ENCODE data around the gene PRR7.

Gene PRR7

GRCh38 chr5:177457852-177458681 lies 11.5 kb downstream of the PRR7 start:
- peaks cover 35% of the 10 kb centered on the region for H3K36me3 ChIP-seq (ENCODE audit: control insufficient read depth, insufficient read depth, low read length, severe bottlenecking)
- no peak overlapping the region for H3K4me3 ChIP-seq (ENCODE audit: low read length)
- H3K9ac ChIP-seq (ENCODE audit: low read length) = no peak overlapping the region
- no peak for DNase-seq (ENCODE audit: low read depth)
- no peaks in the 10 kb centered on the region for H3K27me3 ChIP-seq (replicated peaks; ENCODE audit: control insufficient read depth, insufficient read depth, low read length)
- peaks cover 17% of the 10 kb centered on the region for H3K4me1 ChIP-seq (ENCODE audit: control insufficient read depth, insufficient read depth, low read length)
- H3K9me3 ChIP-seq (ENCODE audit: control insufficient read depth, low read length) = no peaks in the 10 kb centered on the region

- Histone ChIP-seq H3K9ac (ENCODE audit: low read length) (no peak overlapping the region), H3K4me1 (ENCODE audit: control insufficient read depth, insufficient read depth, low read length) (peaks cover 16% of the 10 kb centered on the region), H3K4me3 (ENCODE audit: low read length) (no peak overlapping the region), H3K27me3 (replicated peaks; ENCODE audit: control insufficient read depth, insufficient read depth, low read length) (no peaks in the 10 kb centered on the region), H3K9me3 (ENCODE audit: control insufficient read depth, low read length) (no peaks in the 10 kb centered on the region), H3K36me3 (ENCODE audit: control insufficient read depth, insufficient read depth, low read length, severe bottlenecking) (peaks cover 42% of the 10 kb centered on the region)
- DNase-seq (ENCODE audit: low read depth) = no peak
Measured at GRCh38 chr5:177458912-177459350, 12.3 kb downstream of the PRR7 start.

- H3K9me3 ChIP-seq (ENCODE audit: control insufficient read depth, low read length) = no peaks in the 10 kb centered on the region
- H3K27me3 ChIP-seq (replicated peaks; ENCODE audit: control insufficient read depth, insufficient read depth, low read length) = no peaks in the 10 kb centered on the region
- DNase-seq (ENCODE audit: low read depth) = no peak
- H3K4me3 ChIP-seq (ENCODE audit: low read length) = no peak overlapping the region
- H3K9ac ChIP-seq (ENCODE audit: low read length) = no peak overlapping the region
- peaks cover 13% of the 10 kb centered on the region for H3K4me1 ChIP-seq (ENCODE audit: control insufficient read depth, insufficient read depth, low read length)
- peaks cover 42% of the 10 kb centered on the region for H3K36me3 ChIP-seq (ENCODE audit: control insufficient read depth, insufficient read depth, low read length, severe bottlenecking)
Measured at GRCh38 chr5:177459357-177459756, 12.7 kb downstream of the PRR7 start.

GRCh38 chr5:177459819-177460628 lies 13.4 kb downstream of the PRR7 start:
- no peak overlapping the region for H3K9ac ChIP-seq (ENCODE audit: low read length)
- H3K4me1 ChIP-seq (ENCODE audit: control insufficient read depth, insufficient read depth, low read length) = peaks cover 13% of the 10 kb centered on the region
- no peaks in the 10 kb centered on the region for H3K27me3 ChIP-seq (replicated peaks; ENCODE audit: control insufficient read depth, insufficient read depth, low read length)
- peaks cover 43% of the 10 kb centered on the region for H3K36me3 ChIP-seq (ENCODE audit: control insufficient read depth, insufficient read depth, low read length, severe bottlenecking)
- H3K4me3 ChIP-seq (ENCODE audit: low read length) = no peak overlapping the region
- no peaks in the 10 kb centered on the region for H3K9me3 ChIP-seq (ENCODE audit: control insufficient read depth, low read length)
- DNase-seq (ENCODE audit: low read depth) = no peak

- H3K4me3 ChIP-seq (ENCODE audit: low read length) = no peak overlapping the region
- no peak overlapping the region for H3K9ac ChIP-seq (ENCODE audit: low read length)
- no peaks in the 10 kb centered on the region for H3K27me3 ChIP-seq (replicated peaks; ENCODE audit: control insufficient read depth, insufficient read depth, low read length)
- no peaks in the 10 kb centered on the region for H3K9me3 ChIP-seq (ENCODE audit: control insufficient read depth, low read length)
- H3K4me1 ChIP-seq (ENCODE audit: control insufficient read depth, insufficient read depth, low read length) = no peaks in the 10 kb centered on the region
- peaks cover 58% of the 10 kb centered on the region for H3K36me3 ChIP-seq (ENCODE audit: control insufficient read depth, insufficient read depth, low read length, severe bottlenecking)
- DNase-seq (ENCODE audit: low read depth) = no peak
Measured at GRCh38 chr5:177462021-177462670, 15.5 kb downstream of the PRR7 start.

- Histone ChIP-seq H3K36me3 (ENCODE audit: control insufficient read depth, insufficient read depth, low read length, severe bottlenecking) (peaks cover 45% of the 10 kb centered on the region), H3K9ac (ENCODE audit: low read length) (no peak overlapping the region)
Measured at GRCh38 chr5:177465044-177465443, 18.4 kb downstream of the PRR7 start.

GRCh38 chr5:177466861-177467260 lies 20.2 kb downstream of the PRR7 start:
- H3K9ac ChIP-seq (ENCODE audit: low read length) = no peak overlapping the region
- H3K4me3 ChIP-seq (ENCODE audit: low read length) = no peak overlapping the region
- DNase-seq (ENCODE audit: low read depth) = no peak
- H3K27me3 ChIP-seq (replicated peaks; ENCODE audit: control insufficient read depth, insufficient read depth, low read length) = no peaks in the 10 kb centered on the region
- peaks cover 34% of the 10 kb centered on the region for H3K4me1 ChIP-seq (ENCODE audit: control insufficient read depth, insufficient read depth, low read length)
- H3K36me3 ChIP-seq (ENCODE audit: control insufficient read depth, insufficient read depth, low read length, severe bottlenecking) = peaks cover 39% of the 10 kb centered on the region
- no peaks in the 10 kb centered on the region for H3K9me3 ChIP-seq (ENCODE audit: control insufficient read depth, low read length)

More at GRCh38 chr5:177465044-177465443, 18.4 kb downstream of the PRR7 start:
- no peak for DNase-seq (ENCODE audit: low read depth)
- Histone ChIP-seq H3K27me3 (replicated peaks; ENCODE audit: control insufficient read depth, insufficient read depth, low read length) (no peaks in the 10 kb centered on the region), H3K9me3 (ENCODE audit: control insufficient read depth, low read length) (no peaks in the 10 kb centered on the region), H3K4me3 (ENCODE audit: low read length) (no peak overlapping the region), H3K4me1 (ENCODE audit: control insufficient read depth, insufficient read depth, low read length) (peaks cover 15% of the 10 kb centered on the region)

- peaks cover 36% of the 10 kb centered on the region for H3K36me3 ChIP-seq (ENCODE audit: control insufficient read depth, insufficient read depth, low read length, severe bottlenecking)
Measured at GRCh38 chr5:177467436-177467835, 20.8 kb downstream of the PRR7 start.

GRCh38 chr5:177468329-177468684 lies 21.7 kb downstream of the PRR7 start:
- no peaks in the 10 kb centered on the region for H3K27me3 ChIP-seq (replicated peaks; ENCODE audit: control insufficient read depth, insufficient read depth, low read length)
- H3K4me1 ChIP-seq (ENCODE audit: control insufficient read depth, insufficient read depth, low read length) = peaks cover 36% of the 10 kb centered on the region
- no peaks in the 10 kb centered on the region for H3K9me3 ChIP-seq (ENCODE audit: control insufficient read depth, low read length)
- no peak overlapping the region for H3K9ac ChIP-seq (ENCODE audit: low read length)
- peaks cover 33% of the 10 kb centered on the region for H3K36me3 ChIP-seq (ENCODE audit: control insufficient read depth, insufficient read depth, low read length, severe bottlenecking)
- DNase-seq (ENCODE audit: low read depth) = no peak
- H3K4me3 ChIP-seq (ENCODE audit: low read length) = no peak overlapping the region

More at GRCh38 chr5:177467436-177467835, 20.8 kb downstream of the PRR7 start:
- no peaks in the 10 kb centered on the region for H3K9me3 ChIP-seq (ENCODE audit: control insufficient read depth, low read length)
- H3K4me1 ChIP-seq (ENCODE audit: control insufficient read depth, insufficient read depth, low read length) = peaks cover 36% of the 10 kb centered on the region
- no peak for DNase-seq (ENCODE audit: low read depth)
- no peak overlapping the region for H3K9ac ChIP-seq (ENCODE audit: low read length)
- H3K27me3 ChIP-seq (replicated peaks; ENCODE audit: control insufficient read depth, insufficient read depth, low read length) = no peaks in the 10 kb centered on the region
- no peak overlapping the region for H3K4me3 ChIP-seq (ENCODE audit: low read length)

GRCh38 chr5:177468685-177469628 lies 22.3 kb downstream of the PRR7 start:
- H3K36me3 ChIP-seq (ENCODE audit: control insufficient read depth, insufficient read depth, low read length, severe bottlenecking) = peaks cover 29% of the 10 kb centered on the region
- H3K4me1 ChIP-seq (ENCODE audit: control insufficient read depth, insufficient read depth, low read length) = peaks cover 38% of the 10 kb centered on the region
- H3K9me3 ChIP-seq (ENCODE audit: control insufficient read depth, low read length) = no peaks in the 10 kb centered on the region
- peak overlapping the region; percentile 57 for H3K9ac ChIP-seq (ENCODE audit: low read length)
- H3K4me3 ChIP-seq (ENCODE audit: low read length) = no peak overlapping the region
- peak; percentile 36 for DNase-seq (ENCODE audit: low read depth)
- H3K27me3 ChIP-seq (replicated peaks; ENCODE audit: control insufficient read depth, insufficient read depth, low read length) = no peaks in the 10 kb centered on the region

Data from adipocyte (in vitro differentiated cells).